GM13976 (cell line): Measurements from ENCODE around the gene UBE3A.

ENCODE experiments used
- DNase-seq: peaks from one replicate; pipeline ENCODE4 v3.0.0; 2012; ENCODE audit warnings: low spot score
- CTCF ChIP-seq: IDR thresholded peaks from 2 replicates; pipeline ENCODE4 v1.5.1; 2012; ENCODE audit warnings: borderline replicate concordance, mild to moderate bottlenecking; ENCODE audit not compliant: insufficient read depth; ENCODE audit errors: extremely low read depth, missing control alignments, control extremely low read depth
- in situ Hi-C: fragments of 300-500 bp; cut with MboI; formaldehyde crosslinking; loops from one replicate; pipeline ENCODE4 v1.12.0; 2022; ENCODE audit warnings: low sequenced_read_pairs, mixed read lengths, inconsistent platforms; ENCODE audit not compliant: unreplicated experiment

Gene UBE3A

DNA sequence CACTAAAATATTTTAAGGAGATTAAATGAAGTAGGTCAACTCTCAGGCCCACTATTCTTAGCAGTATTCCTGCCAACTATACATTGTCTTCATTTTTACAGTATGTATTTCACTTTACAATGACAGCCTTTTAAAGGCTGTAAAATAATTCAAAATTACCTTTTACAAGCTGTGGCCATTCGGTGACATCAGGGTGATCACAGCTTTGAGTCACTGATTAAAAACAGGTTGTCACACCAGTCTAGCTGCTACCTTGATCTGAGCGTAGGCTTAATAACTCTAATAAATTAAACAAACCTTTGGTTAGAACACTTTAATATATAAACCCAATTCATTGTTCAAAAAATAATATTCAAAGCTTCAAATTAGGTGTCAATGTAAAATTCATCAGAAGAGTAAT, 29.9 kb downstream of the UBE3A start:
- no peak for DNase-seq
- no peak for TF ChIP-seq CTCF
- in situ Hi-C loops = no loop called here

GRCh38 chr15:25408428-25408827, 30.4 kb downstream of the UBE3A start:
- DNase-seq = no peak
- in situ Hi-C loops = no loop called here
- no peak for TF ChIP-seq CTCF

DNA sequence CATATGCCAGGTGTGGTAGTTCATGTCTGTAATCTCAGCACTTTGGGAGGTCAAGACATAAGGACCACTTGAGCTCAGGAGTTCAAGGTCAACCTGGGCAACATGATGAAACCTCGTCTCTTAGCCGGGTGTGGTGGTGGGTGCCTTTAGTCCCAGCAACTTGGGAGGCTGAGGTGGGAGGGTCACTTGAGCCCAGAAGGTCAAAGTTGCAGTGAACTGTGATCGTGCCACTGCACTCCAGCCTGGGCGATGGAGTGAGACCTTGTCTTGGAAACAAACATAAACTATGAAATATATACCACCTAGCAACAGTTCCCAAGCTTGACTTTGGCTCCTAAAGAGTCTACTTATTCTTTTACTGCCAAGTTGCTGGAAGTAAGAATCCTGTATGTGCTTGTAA, 30.9 kb downstream of the UBE3A start:
- no peak for TF ChIP-seq CTCF
- in situ Hi-C loops = no loop called here
- DNase-seq = no peak

DNA sequence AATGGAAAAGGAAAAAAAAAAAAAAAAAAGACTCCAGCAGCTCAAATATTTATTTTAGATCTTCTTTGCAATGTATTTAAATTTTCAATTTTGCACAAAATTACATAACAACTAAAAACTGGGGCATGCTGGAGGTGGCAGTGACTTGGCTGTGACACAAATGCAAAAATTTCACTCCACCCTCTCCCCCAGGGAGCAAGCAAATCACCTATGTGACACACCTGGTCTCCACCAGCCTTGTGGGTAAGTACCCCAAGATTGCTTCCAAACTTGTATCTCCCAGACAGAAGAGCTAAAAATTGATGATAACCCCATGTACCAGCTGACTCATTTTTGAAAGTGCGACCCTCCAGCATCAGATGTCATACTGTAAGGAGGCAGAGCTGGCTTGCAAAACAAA, 32.0 kb downstream of the UBE3A start:
- in situ Hi-C loops = no loop called here
- no peak for TF ChIP-seq CTCF
- no peak for DNase-seq

DNA sequence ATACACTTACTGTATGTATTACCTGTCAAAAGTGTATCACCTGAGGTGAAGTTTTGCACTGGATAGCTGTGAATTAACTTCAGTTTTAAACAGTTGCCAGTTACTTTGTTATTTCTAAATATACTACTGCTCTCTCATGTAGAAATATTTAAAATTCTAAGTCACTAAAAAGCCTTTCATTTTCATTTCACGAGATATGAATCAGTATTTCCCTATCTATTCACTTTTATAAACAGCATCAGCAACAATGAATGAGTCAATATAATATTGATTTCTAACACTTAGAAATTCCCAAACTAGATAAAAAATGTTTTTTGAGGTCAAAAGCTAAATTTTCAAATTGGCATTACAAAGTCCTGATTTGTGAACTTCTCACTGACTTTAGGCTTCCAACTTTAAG, 32.6 kb downstream of the UBE3A start:
- no peak for DNase-seq
- TF ChIP-seq CTCF = no peak
- in situ Hi-C loops = no loop called here

DNA sequence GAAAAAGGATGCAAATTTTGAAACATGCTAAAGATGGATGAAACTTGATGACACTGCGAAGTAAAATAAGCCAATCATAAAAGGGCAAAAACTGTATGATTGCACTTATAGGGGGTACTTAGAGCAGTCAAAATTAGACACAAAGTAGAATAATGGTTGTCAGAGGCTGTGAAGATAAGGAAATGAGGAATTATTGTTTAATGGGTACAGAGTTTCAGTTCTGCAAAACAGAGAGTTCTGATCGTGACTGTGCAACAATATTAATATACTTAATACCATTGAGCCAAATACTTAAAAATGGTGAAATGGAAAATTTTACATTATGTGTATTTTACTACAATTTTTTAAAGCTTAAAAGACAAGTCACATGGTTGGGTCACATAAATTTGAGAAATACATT, 35.1 kb downstream of the UBE3A start:
- TF ChIP-seq CTCF = no peak
- in situ Hi-C loops = no loop called here

DNA sequence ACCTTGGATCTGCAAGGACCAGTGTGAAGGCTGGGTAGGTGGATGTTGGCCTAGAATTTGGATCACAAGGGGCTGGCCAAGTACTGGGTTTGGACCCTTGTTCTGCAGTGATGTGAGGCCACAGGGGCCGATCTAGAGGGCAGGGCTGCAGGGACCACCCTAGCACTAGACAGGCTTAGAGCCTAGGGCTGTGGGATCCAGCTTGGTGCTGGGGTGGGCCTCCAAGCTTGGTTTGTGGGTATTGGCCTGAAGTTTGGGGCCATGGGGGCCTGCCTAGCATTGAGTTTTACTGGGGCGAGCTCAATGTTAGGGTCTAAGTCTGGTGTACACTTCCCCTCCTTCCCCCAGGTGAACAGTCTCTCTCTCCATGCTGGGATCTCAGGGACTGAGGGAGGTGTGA, 36.5 kb downstream of the UBE3A start:
- in situ Hi-C loops = no loop called here
- no peak for DNase-seq
- TF ChIP-seq CTCF = no peak

More for the DNA sequence above, 35.1 kb downstream of the UBE3A start:
- no peak for DNase-seq
